ENCODE data around the gene AR.

The AR gene, protein sequence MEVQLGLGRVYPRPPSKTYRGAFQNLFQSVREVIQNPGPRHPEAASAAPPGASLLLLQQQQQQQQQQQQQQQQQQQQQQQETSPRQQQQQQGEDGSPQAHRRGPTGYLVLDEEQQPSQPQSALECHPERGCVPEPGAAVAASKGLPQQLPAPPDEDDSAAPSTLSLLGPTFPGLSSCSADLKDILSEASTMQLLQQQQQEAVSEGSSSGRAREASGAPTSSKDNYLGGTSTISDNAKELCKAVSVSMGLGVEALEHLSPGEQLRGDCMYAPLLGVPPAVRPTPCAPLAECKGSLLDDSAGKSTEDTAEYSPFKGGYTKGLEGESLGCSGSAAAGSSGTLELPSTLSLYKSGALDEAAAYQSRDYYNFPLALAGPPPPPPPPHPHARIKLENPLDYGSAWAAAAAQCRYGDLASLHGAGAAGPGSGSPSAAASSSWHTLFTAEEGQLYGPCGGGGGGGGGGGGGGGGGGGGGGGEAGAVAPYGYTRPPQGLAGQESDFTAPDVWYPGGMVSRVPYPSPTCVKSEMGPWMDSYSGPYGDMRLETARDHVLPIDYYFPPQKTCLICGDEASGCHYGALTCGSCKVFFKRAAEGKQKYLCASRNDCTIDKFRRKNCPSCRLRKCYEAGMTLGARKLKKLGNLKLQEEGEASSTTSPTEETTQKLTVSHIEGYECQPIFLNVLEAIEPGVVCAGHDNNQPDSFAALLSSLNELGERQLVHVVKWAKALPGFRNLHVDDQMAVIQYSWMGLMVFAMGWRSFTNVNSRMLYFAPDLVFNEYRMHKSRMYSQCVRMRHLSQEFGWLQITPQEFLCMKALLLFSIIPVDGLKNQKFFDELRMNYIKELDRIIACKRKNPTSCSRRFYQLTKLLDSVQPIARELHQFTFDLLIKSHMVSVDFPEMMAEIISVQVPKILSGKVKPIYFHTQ

DNA sequence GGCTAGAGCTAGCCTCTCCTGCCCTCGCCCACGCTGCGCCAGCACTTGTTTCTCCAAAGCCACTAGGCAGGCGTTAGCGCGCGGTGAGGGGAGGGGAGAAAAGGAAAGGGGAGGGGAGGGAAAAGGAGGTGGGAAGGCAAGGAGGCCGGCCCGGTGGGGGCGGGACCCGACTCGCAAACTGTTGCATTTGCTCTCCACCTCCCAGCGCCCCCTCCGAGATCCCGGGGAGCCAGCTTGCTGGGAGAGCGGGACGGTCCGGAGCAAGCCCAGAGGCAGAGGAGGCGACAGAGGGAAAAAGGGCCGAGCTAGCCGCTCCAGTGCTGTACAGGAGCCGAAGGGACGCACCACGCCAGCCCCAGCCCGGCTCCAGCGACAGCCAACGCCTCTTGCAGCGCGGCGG is at the start of gene AR:
Gene AR, plus strand, starts transcription at position 204 of the 400 bp plus-strand sequence. CDS start 1,126 bp downstream, outside the sequence.
- DNase-seq (ENCODE audit: low spot score), result peak; percentile 30

DNA sequence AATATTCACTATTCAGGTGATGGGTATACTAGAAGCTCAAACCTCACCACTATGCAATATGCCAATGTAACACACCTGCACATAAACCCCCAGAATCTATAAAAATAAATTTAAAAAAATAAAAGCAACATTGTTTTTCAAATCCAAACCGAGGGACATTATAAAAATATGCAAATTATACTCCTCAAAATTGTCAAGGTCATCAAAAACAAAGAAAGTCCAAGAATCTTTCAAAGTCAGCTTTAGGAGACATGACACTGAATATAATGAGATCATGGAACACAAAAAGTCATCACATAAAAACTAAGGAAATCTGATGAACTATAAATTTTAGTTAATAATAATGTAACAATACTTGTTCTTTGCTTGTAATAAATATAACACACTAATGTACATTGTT is 43.2 kb upstream of the AR start:
- no peak for DNase-seq (ENCODE audit: low spot score)

- no peak for DNase-seq (ENCODE audit: low spot score)
Observed at GRCh38 chrX:67503004-67503403, 40.8 kb upstream of the AR start.

DNA sequence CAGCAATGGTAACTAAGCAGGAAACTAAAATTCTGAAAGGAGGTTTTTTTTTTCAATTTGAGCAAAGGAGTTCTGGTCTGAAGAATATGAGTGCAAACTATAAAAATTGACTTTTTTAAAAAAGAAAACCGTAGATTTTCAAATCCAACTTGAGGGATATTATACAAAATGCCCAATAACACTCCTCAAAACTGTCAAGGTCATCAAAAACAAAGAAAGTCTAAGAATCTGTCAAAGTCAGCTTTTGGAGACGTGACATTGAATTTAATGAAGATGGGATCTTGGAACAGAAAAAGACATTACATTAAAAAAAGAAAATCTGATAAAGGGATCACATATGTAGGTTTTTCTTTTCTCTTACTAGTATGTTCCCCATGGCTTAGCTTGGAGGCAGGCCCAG is 40.4 kb upstream of the AR start:
- DNase-seq (ENCODE audit: low spot score), result no peak

GRCh38 chrX:67520671-67521070 is 23.1 kb upstream of the AR start:
- DNase-seq (ENCODE audit: low spot score), result no peak

DNA sequence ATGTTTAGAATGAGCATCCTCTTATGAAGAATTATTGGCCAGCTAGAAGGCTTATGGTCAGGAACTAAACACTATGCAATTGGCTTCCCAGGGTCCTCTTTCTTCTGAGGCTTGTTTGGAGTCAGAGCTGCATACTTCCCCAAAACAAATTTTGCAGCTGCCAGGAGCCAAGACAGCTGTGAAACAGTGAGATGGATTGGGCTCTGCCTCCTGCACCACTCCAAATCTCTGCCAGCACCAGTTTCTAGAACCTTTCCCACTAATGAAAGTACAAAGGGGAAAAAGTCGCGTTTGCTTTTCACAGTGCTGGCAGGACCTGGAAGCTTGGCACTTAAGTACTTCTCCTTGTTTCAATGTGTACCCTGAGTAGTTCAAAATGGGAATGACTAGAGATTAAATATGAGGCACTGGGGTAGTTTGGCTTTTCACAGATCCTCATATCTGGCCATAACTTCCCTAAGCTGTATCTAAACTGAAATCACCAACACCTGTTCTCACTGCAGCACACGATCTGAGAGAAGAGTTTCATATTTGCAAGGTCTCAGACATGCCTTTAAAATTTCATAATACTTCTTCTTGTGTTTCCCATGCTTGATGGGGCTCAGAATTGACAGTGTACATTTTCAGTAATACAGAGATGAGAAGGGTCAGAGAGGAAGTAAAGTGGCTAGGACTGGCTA is 20.7 kb upstream of the AR start:
- DNase-seq (ENCODE audit: low spot score), result no peak

- DNase-seq (ENCODE audit: low spot score), result no peak
Observed at GRCh38 chrX:67523932-67524331, 19.9 kb upstream of the AR start.

- no peak for DNase-seq (ENCODE audit: low spot score)
Observed at GRCh38 chrX:67524428-67524827, 19.4 kb upstream of the AR start.

DNA sequence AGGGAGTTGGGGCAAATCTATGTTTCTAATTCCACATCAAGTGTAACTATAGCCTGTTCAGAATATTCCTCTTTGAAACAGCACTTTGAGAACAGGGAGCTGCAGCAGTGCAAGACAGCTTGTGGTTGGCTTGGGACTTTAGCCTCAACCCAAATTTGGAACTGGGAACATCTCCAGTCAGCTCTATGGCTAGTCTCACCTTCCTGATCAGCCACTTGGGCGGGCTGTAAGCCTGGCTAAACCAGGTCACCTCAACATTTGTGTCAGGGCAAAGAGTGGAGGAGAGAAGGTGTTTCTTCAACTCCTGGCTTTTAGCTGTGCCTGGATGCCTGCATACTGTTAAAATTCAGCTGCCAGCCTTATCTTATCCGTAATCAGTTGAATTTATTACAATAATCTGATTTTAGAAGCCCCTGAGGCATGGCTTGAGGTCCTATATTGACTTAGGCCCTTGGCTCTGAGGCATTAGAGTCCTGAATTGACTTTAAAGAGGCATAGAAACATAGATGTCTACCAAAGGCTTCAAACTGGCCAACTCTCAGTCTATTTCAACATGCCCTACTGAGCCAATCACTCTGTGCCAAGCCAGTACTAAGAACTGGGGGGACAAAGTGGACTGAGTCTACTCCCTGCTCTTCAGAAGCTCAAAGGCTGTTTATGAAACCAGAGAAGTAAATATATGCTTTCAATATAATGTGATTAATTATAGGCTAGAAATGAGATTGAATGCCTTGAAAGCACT is 18.7 kb upstream of the AR start:
- no peak for DNase-seq (ENCODE audit: low spot score)

DNA sequence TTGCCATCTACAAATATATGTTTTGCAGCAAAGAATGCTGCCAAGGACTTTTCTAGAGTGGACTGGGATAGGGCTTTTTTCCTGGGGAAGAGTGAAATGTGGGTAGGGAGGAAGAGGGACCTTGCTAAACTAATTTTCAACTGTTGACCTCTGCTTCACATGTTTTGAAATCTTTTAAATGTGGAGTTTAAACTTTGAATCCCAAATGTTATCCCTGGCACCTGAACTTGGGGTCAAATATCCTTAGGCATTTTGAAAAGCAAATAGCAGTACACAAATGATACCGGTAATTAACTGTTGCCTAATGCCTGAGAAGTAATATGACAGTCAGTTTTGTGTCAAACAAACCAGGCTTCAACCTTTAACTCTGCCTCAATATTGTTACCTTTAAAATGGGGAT is 7.3 kb upstream of the AR start:
- no peak for DNase-seq (ENCODE audit: low spot score)

DNA sequence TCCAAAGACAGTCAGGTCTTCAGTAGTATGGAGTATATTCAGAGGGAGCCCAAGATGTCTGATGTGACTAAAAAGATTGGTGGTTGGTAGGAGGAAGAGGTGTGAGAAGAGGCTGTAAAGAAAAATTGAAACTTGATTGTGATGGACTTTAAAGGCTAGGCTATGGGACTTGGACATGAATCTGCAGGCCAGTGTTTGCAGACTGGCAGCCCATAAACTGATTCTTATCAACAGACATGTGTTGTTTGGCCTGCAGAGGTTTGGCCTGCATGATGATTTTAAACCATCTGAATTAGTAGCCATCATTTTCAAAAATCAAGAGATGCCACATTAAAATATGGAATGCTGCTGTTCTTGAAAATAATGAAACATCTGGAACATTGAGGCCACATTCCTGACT is 5.4 kb upstream of the AR start:
- DNase-seq (ENCODE audit: low spot score), result no peak

- DNase-seq (ENCODE audit: low spot score), result peak; percentile 21
Observed at GRCh38 chrX:67544281-67545035, 637 bp downstream of the AR start.

- no peak for DNase-seq (ENCODE audit: low spot score)
Observed at GRCh38 chrX:67545036-67545821, 1.4 kb downstream of the AR start.

DNA sequence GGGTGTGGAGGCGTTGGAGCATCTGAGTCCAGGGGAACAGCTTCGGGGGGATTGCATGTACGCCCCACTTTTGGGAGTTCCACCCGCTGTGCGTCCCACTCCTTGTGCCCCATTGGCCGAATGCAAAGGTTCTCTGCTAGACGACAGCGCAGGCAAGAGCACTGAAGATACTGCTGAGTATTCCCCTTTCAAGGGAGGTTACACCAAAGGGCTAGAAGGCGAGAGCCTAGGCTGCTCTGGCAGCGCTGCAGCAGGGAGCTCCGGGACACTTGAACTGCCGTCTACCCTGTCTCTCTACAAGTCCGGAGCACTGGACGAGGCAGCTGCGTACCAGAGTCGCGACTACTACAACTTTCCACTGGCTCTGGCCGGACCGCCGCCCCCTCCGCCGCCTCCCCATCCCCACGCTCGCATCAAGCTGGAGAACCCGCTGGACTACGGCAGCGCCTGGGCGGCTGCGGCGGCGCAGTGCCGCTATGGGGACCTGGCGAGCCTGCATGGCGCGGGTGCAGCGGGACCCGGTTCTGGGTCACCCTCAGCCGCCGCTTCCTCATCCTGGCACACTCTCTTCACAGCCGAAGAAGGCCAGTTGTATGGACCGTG is 2.2 kb downstream of the AR start:
- DNase-seq (ENCODE audit: low spot score), result no peak

- DNase-seq (ENCODE audit: low spot score), result no peak
Observed at GRCh38 chrX:67546496-67547423, 2.9 kb downstream of the AR start.

DNA sequence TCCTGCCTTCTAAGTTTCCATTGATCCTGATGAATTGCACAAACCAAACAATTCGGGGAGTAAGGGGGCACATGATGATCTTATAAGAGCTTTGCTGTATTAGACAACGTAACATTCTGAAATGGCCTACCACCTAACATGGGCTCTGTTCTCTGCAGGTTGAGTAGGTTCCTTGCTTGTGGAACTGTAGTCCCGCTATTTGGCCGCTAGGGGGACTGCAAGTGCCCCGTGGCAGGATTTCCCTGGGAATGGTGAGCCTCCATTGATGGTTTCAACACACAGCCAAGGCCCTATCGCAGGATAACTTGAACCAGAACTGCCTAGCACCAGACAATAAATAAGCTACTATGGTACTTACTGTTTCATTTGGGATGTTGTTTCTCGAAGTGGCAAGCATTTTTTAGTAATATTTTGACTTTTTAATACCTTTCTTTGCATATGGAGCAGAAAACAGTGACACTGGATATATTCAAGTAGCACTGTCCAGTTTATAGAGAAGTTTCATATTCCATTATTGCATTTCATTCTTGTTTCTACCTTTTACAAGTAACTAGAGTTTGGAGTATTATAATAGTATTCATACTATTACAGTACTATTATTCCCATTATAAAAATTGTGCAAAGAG is 11.9 kb downstream of the AR start:
- peak; percentile 18 for DNase-seq (ENCODE audit: low spot score)

- no peak for DNase-seq (ENCODE audit: low spot score)
Observed at GRCh38 chrX:67558267-67558666, 14.4 kb downstream of the AR start.

Measured in SW480 (cell line).